GM12878 (cell line): ENCODE results near the gene CAMK1. TPM values are rescaled to one million over a fixed set of nuclear protein-coding genes. Genes with fewer than 3 reads are reported as not detected.

Experiments
- ATAC-seq: fragments of 200-7000 bp; cut with Tn5 transposase; 3 replicates; pipeline ENCODE4 v1.9.1; 2020; ENCODE audit warnings: mild to moderate bottlenecking, moderate library complexity
- BruUV-seq: library from RNA; stranded (reverse); fragments of 400-500 nt; replicated peaks from 2 replicates; lab custom pipeline; 2021; lab: Mats Ljungman, UMichigan
- CTCF ChIA-PET: fragments of 300-600 bp; sonication (Branson Sonifier 250); formaldehyde crosslinking; extraction: SDS; loops from one replicate; lab custom pipeline; 2021; ENCODE audit warnings: inconsistent platforms; lab: Yijun Ruan, JAX
- POLR2A ChIA-PET: fragments of 350-600 bp; formaldehyde crosslinking; extraction: SDS; loops from one replicate; lab custom pipeline; 2021; ENCODE audit warnings: inconsistent platforms; lab: Charles Lee
- RAD21 ChIA-PET: fragments of 300-600 bp; sonication (Branson Sonifier 250); formaldehyde crosslinking; loops from one replicate; lab custom pipeline; 2023; ENCODE audit warnings: antibody characterized with exemption; ENCODE audit not compliant: unreplicated experiment; lab: Charles Lee
- SMC1A ChIA-PET: fragments of 300-600 bp; sonication (Branson Sonifier 250); formaldehyde crosslinking; loops from one replicate; lab custom pipeline; 2023; ENCODE audit not compliant: unreplicated experiment, uncharacterized antibody; lab: Charles Lee
- DNase-seq: peaks from one replicate; pipeline ENCODE4 v3.0.0-alpha.2; 2011; ENCODE audit warnings: low read depth, low spot score
- FAIRE-seq: peaks from 3 replicates; lab custom pipeline; 2011; peaks lifted over from hg19 to GRCh38; lab: Jason Lieb, UNC
- H2AFZ ChIP-seq: 2 replicates; pipeline ENCODE4 v1.6.0; 2011; ENCODE audit warnings: low read depth, low read length, control low read depth; ENCODE audit not compliant: control insufficient read depth
- H3K27ac ChIP-seq: 2 replicates; pipeline ENCODE4 v1.5.1; 2011; ENCODE audit warnings: control low read depth; ENCODE audit not compliant: control insufficient read depth, insufficient read depth
- H3K27me3 ChIP-seq, 2 experiments: replicated peaks in 1 of 2; 2 replicates each; pipeline versions ENCODE4 v1.6.0 to v1.6.1; 2011; ENCODE audit warnings: low read length in 1 of 2; ENCODE audit not compliant: control insufficient read depth in 2 of 2, insufficient read depth in 2 of 2
- H3K36me3 ChIP-seq, 2 experiments: 2 replicates each; pipeline ENCODE4 v1.5.1; 2011; ENCODE audit warnings: low read length in 1 of 2; ENCODE audit not compliant: control insufficient read depth in 2 of 2, insufficient read depth in 2 of 2
- H3K4me1 ChIP-seq: 2 replicates; pipeline ENCODE4 v1.6.1; 2011; ENCODE audit warnings: mild to moderate bottlenecking, low read length, moderate library complexity, mixed read lengths; ENCODE audit not compliant: control insufficient read depth, insufficient read depth
- H3K4me2 ChIP-seq: 2 replicates; pipeline ENCODE4 v1.6.0; 2011; ENCODE audit warnings: control low read depth; ENCODE audit not compliant: control insufficient read depth, insufficient read depth
- H3K4me3 ChIP-seq: fragments of 200-600 bp; sonication (generic); 2 replicates; pipeline ENCODE4 v1.5.1; 2016
- H3K79me2 ChIP-seq: 2 replicates; pipeline ENCODE4 v1.6.0; 2011; ENCODE audit warnings: low read length; ENCODE audit not compliant: control insufficient read depth, insufficient read depth
- H3K9ac ChIP-seq: 2 replicates; pipeline ENCODE4 v1.8.0; 2011; ENCODE audit warnings: low read length, control low read depth, mixed read lengths; ENCODE audit not compliant: control insufficient read depth, insufficient read depth
- H3K9me3 ChIP-seq: replicated peaks from 3 replicates; pipeline ENCODE4 v1.5.1; 2011; ENCODE audit warnings: mild to moderate bottlenecking, low read length; ENCODE audit not compliant: control insufficient read depth, insufficient read depth
- H4K20me1 ChIP-seq: 2 replicates; pipeline ENCODE4 v1.6.0; 2011; ENCODE audit not compliant: control insufficient read depth, insufficient read depth
- ASH2L ChIP-seq: fragments of 300-600, 200-600 bp; sonication (generic); IDR thresholded peaks from 2 replicates; pipeline ENCODE4 v1.6.1; 2017; ENCODE audit warnings: low read depth, mild to moderate bottlenecking, borderline replicate concordance
- BCL11A ChIP-seq: IDR thresholded peaks from 2 replicates; pipeline ENCODE4 v1.6.1; 2011; ENCODE audit warnings: low read depth, low read length
- BMI1 ChIP-seq: fragments of 450-650 bp; IDR thresholded peaks from 2 replicates; pipeline ENCODE4 v1.6.1; 2016; ENCODE audit warnings: mild to moderate bottlenecking, moderate library complexity, borderline replicate concordance
- NFXL1 ChIP-seq: fragments of 450-650 bp; IDR thresholded peaks from 2 replicates; pipeline ENCODE4 v1.6.1; 2017; ENCODE audit warnings: antibody characterized with exemption, mild to moderate bottlenecking, borderline replicate concordance
- NR2F1 ChIP-seq: fragments of 450-650 bp; conservative IDR thresholded peaks from 2 replicates; pipeline ENCODE4 v1.6.1; 2017; ENCODE audit warnings: mild to moderate bottlenecking
- PAX8 ChIP-seq: fragments of 450-650 bp; IDR thresholded peaks from 2 replicates; pipeline ENCODE4 v1.6.1; 2017; ENCODE audit warnings: mild to moderate bottlenecking, moderate library complexity
- POLR2A ChIP-seq: IDR thresholded peaks from 2 replicates; pipeline ENCODE4 v1.6.1; 2011; ENCODE audit warnings: low read depth, mild to moderate bottlenecking, low read length
- RELA ChIP-seq: fragments of 450-650 bp; IDR thresholded peaks from 2 replicates; pipeline ENCODE4 v1.8.0; 2014; ENCODE audit warnings: borderline replicate concordance; ENCODE audit not compliant: partially characterized antibody
- SMAD1 ChIP-seq: fragments of 450-650 bp; IDR thresholded peaks from 2 replicates; pipeline ENCODE4 v1.6.1; 2018; ENCODE audit warnings: mild to moderate bottlenecking, low read depth; ENCODE audit not compliant: partially characterized antibody
- SREBF2 ChIP-seq: IDR thresholded peaks from 2 replicates; pipeline ENCODE4 v1.6.1; 2012; ENCODE audit warnings: mild to moderate bottlenecking, low read length
- STAT3 ChIP-seq: IDR thresholded peaks from 2 replicates; pipeline ENCODE4 v1.6.1; 2011; ENCODE audit warnings: low read depth, low read length, improper control_type of control experiment
- SUZ12 ChIP-seq: fragments of 200-600 bp; sonication (generic); IDR thresholded peaks from one replicate; pipeline ENCODE4 v1.6.1; 2018; ENCODE audit warnings: antibody characterized with exemption, mild to moderate bottlenecking; ENCODE audit not compliant: unreplicated experiment
- YY1 ChIP-seq: IDR thresholded peaks from 2 replicates; pipeline ENCODE4 v1.6.1; 2011; ENCODE audit warnings: low read depth, mild to moderate bottlenecking, low read length
- WGBS: methylation state at CpG from one replicate; pipeline ENCODE4 v1.1.6; 2016; ENCODE audit warnings: low lambda C conversion rate; ENCODE audit not compliant: insufficient replicate concordance, insufficient coverage; ENCODE audit errors: missing lambda C conversion rate; 5-methylcytosine and 5-hydroxymethylcytosine counted together
- in situ Hi-C: fragments of 300-500 bp; cut with MboI; formaldehyde crosslinking; loops from 9 replicates; pipeline ENCODE4 v1.14.3; 2018; ENCODE audit warnings: mixed read lengths
- intact Hi-C: fragments of 100-400 bp; cut with micrococcal nuclease; formaldehyde crosslinking; loops from one replicate; pipeline ENCODE4 v1.14.2; 2022; ENCODE audit not compliant: unreplicated experiment
- polyA plus RNA-seq, 11 experiments: library from polyadenylated mRNA; depleted of rRNA in 4 of 11; unstranded in 6 of 11; stranded (reverse) in 5 of 11; fragments of >200 nt; fragmentation: Nextera tagmentation in 4 of 11; fragmentation: Illumina TruSeq in 1 of 11; extraction: Ambion mirVana in 4 of 11; extraction: Trizol in 1 of 11; gene quantifications; 1 replicate in 1 of 11; 2 replicates in 10 of 11; pipeline versions ENCODE4 v1.2.1 to v1.2.3, GENCODE V29; 2011 to 2016; ENCODE audit warnings: inconsistent platforms in 2 of 11, missing spikeins in 2 of 11, low read depth in 1 of 11
- total RNA-seq, 4 experiments: library from RNA; depleted of rRNA in 3 of 4; stranded (reverse); fragments of >200 nt in 3 of 4; fragmentation: Illumina TruSeq in 1 of 4; extraction: Trizol in 1 of 4; gene quantifications; 2 replicates each; pipeline versions ENCODE4 v1.2.1 to v1.2.3, GENCODE V29; 2013 to 2021
- TF ChIP-seq, protein P1 (sequence below): fragments of 150-350 bp; IDR thresholded peaks from 2 replicates; pipeline ENCODE4 v1.6.1; 2016; ENCODE audit warnings: low read depth, low read length

Gene CAMK1
- total and polyA plus RNA-seq, 10 of the 15 experiments (the other 5 are each of a cell fraction or from before 2014, with no cell fraction given): 0.24 to 2.1 (median 0.51) TPM; not detected in 2

DNA sequence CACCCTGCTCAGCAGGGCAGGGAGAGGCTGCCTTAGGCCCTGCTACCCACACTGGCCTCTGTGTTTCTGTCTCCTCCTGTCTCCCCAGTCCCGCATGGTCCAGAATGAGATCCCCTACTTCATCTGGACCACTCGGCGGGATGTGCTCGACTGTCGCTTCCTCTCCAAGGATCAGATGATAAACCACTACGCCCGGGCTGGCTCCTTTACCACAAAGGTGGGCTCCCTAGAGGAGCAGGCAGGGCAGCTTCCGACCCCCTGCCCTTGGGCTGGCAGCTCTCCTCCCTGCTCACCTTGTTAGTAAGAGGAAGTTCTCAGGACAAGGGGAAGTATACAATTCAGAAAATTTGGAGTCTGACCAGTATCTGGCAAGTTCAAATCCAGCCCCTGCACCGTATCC lies 46.2 kb upstream of the CAMK1 start (continued):
- TF ChIP-seq ASH2L (no peak), STAT3 (no peak), NFXL1 (no peak), SREBF2 (no peak), SMAD1 (no peak), RELA (no peak), SUZ12 (no peak), BMI1 (no peak), YY1 (no peak), BCL11A (no peak), PAX8 (no peak)

DNA sequence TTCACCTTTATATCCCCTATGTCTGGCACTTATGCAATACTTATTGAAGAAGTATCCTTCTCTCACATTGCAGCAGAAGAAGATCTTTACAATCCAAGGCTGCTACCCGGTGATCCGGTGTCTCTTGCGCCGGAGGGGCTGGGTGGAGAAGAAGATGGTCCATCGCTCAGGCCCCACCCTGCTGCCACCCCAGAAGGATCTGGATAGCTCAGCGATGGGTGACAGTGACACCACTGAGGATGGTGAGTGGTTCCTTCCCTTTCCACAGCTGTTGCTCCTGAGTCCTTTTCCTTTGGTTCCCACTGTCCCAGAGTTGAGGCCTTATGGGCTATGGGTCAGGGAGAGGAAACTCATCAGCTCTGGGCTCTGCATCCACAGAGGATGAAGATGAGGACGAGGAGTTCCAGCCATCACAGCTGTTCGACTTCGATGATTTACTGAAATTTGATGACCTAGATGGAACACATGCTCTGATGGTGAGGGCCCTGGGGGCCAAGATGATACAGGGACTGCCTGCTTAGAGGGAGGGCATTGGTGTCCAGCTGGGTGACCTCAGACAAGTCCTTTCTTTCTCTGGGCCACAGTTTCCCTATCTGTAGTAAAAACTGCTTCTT lies 43.2 kb upstream of the CAMK1 start:
- H2AFZ ChIP-seq: no peak overlapping the region
- no peak for ATAC-seq
- intact Hi-C loops: no loop called here
- CTCF ChIA-PET: no interaction called here
- H3K4me1 ChIP-seq: peaks cover 10% of the 10 kb centered on the region
- TF ChIP-seq POLR2A (peak; percentile 49), NR2F1 (no peak)
- TF ChIP-seq, protein P1, sequence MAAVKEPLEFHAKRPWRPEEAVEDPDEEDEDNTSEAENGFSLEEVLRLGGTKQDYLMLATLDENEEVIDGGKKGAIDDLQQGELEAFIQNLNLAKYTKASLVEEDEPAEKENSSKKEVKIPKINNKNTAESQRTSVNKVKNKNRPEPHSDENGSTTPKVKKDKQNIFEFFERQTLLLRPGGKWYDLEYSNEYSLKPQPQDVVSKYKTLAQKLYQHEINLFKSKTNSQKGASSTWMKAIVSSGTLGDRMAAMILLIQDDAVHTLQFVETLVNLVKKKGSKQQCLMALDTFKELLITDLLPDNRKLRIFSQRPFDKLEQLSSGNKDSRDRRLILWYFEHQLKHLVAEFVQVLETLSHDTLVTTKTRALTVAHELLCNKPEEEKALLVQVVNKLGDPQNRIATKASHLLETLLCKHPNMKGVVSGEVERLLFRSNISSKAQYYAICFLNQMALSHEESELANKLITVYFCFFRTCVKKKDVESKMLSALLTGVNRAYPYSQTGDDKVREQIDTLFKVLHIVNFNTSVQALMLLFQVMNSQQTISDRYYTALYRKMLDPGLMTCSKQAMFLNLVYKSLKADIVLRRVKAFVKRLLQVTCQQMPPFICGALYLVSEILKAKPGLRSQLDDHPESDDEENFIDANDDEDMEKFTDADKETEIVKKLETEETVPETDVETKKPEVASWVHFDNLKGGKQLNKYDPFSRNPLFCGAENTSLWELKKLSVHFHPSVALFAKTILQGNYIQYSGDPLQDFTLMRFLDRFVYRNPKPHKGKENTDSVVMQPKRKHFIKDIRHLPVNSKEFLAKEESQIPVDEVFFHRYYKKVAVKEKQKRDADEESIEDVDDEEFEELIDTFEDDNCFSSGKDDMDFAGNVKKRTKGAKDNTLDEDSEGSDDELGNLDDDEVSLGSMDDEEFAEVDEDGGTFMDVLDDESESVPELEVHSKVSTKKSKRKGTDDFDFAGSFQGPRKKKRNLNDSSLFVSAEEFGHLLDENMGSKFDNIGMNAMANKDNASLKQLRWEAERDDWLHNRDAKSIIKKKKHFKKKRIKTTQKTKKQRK: no peak
- POLR2A ChIA-PET: interaction anchor here (1.4 kb wide), 2 partner anchors 18 kb away, joined by 3 to 4 read pairs; no protein-coding TSS in a partner anchor
- H3K4me3 ChIP-seq: no peak overlapping the region
- no peak overlapping the region for H3K9ac ChIP-seq
- DNase-seq: no peak
- SMC1A ChIA-PET: no interaction called here
- H3K27me3 ChIP-seq: no peaks in the 10 kb centered on the region
- WGBS: 99% methylated on average over 9 of the region's 9 CpGs
- H3K79me2 ChIP-seq: no peaks in the 10 kb centered on the region
- H4K20me1 ChIP-seq: no peaks in the 10 kb centered on the region
- no peak for FAIRE-seq
- H3K27ac ChIP-seq: no peak overlapping the region
- H3K9me3 ChIP-seq: no peaks in the 10 kb centered on the region
- no TSS peak for BruUV-seq
- in situ Hi-C loops: no loop called here
- no peaks in the 10 kb centered on the region; a peak in 2 of 4 replicates for H3K36me3 ChIP-seq
- RAD21 ChIA-PET: no interaction called here
- H3K4me2 ChIP-seq: no peak overlapping the region
